Vagina (tissue), 2 donors: ENCODE data around the gene ISG20. TPM values are rescaled to one million over a fixed set of nuclear protein-coding genes. Genes with fewer than 3 reads are reported as not detected.

Experiments used
- DNase-seq, 2 donors: peaks; one replicate each; pipeline ENCODE4 v3.0.0-alpha.2; 2017; ENCODE audit errors: extremely low spot score in 2 of 2
- H3K27ac ChIP-seq: fragments of 200-600 bp; sonication (generic); one replicate; pipeline ENCODE4 v1.5.1; 2019
- H3K27me3 ChIP-seq: fragments of 200-600 bp; sonication (generic); one replicate; pipeline ENCODE4 v1.5.1; 2019
- H3K36me3 ChIP-seq, 2 donors: fragments of 200-600 bp; sonication (generic); one replicate each; pipeline ENCODE4 v1.5.1; 2017 to 2019
- H3K4me1 ChIP-seq: fragments of 200-600 bp; sonication (generic); one replicate; pipeline ENCODE4 v1.5.1; 2019
- H3K4me3 ChIP-seq, 2 donors: fragments of 200-600 bp; sonication (generic); 1 replicate in 1 of 2; 2 replicates in 1 of 2; pipeline ENCODE4 v1.5.1; 2016 to 2019
- H3K9me3 ChIP-seq: fragments of 200-600 bp; sonication (generic); one replicate; pipeline ENCODE4 v1.5.1; 2019
- CTCF ChIP-seq, 3 experiments: fragments of 450-650 bp in 2 of 3; fragments of 200-600 bp in 1 of 3; sonication (generic) in 1 of 3; IDR thresholded peaks; one replicate each; pipeline ENCODE4 v1.5.1; 2017 to 2019; ENCODE audit warnings: antibody characterized with exemption in 3 of 3, mild to moderate bottlenecking in 2 of 3, moderate library complexity in 2 of 3
- POLR2A ChIP-seq, 2 donors: fragments of 450-650 bp; IDR thresholded peaks; one replicate each; pipeline ENCODE4 v1.6.1; 2017; ENCODE audit warnings: antibody characterized with exemption in 2 of 2, mild to moderate bottlenecking in 2 of 2, moderate library complexity in 2 of 2
- POLR2AphosphoS5 ChIP-seq, 2 donors: sonication (generic); formaldehyde crosslinking; IDR thresholded peaks; one replicate each; pipeline ENCODE4 v1.9.0; 2017; ENCODE audit warnings: antibody characterized with exemption in 2 of 2, mild to moderate bottlenecking in 2 of 2, low read depth in 1 of 2; ENCODE audit not compliant: insufficient read depth in 1 of 2
- intact Hi-C: fragments of 100-400 bp; cut with DNase I; formaldehyde crosslinking; loops from one replicate; pipeline ENCODE4 v1.15.1; 2023
- total RNA-seq: library from RNA; depleted of rRNA; stranded (reverse); fragments of >200 nt; gene quantifications from one replicate; pipeline ENCODE4 v1.2.3, GENCODE V29; 2016

ISG20 gene
- total RNA-seq, 1 donor from 2014 or later = 15.7 TPM

- H3K4me1 ChIP-seq = peaks cover 5% of the 10 kb centered on the region
- no peaks in the 10 kb centered on the region for H3K36me3 ChIP-seq
- TF ChIP-seq POLR2A (IDR thresholded peaks at IDR 0.05) = no peak
- TF ChIP-seq POLR2AphosphoS5 (IDR thresholded peaks at IDR 0.05; ENCODE audit: insufficient read depth in 1 of 2, low read depth in 1 of 2) = no peak
- no peak for TF ChIP-seq CTCF (IDR thresholded peaks at IDR 0.05)
- H3K9me3 ChIP-seq = no peaks in the 10 kb centered on the region
- no peaks in the 10 kb centered on the region for H3K27me3 ChIP-seq
- no peak for DNase-seq
- H3K4me3 ChIP-seq = no peak overlapping the region
- intact Hi-C loops = no loop called here
- no peak overlapping the region for H3K27ac ChIP-seq
These were observed 30.1 kb upstream of the ISG20 start for GRCh38 chr15:88608607-88609181.

DNA sequence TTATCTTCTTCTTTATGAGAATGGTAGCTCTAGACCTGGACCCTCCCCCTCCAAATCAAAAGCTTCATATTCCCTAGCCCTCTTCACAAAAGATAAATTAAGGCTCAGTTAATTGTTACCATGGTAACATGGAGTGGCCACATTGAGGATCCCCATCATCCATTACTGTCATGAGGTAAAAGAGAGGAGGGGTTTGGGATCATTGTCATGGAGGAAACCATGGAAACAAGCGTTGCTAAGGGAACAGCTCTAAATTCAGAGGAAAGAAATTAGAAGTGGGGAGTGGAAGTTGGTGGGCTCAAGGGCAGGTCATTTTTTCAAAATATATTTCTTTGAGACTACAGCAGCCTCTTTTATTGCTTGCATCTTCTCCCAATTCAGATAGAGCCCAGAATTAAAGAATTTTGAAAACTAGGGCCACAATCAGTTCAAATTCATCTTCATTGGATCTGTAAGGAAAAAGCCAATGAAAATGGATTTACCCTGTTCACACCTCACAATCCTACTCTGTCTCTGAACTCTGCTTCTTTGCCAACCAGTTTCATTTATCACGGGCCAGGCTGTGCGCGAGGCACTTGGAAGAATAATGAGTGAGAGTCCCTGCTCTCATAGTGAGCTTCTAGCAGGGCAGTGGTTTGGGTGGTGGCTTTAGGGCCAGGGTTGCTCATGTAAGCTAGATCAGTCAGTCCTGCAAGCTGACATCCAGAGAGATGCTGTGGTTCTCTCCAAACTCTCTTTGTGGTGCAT, 29.3 kb upstream of the ISG20 start:
- Histone ChIP-seq H3K4me1 (peaks cover 1% of the 10 kb centered on the region), H3K36me3 (no peaks in the 10 kb centered on the region), H3K4me3 (no peak overlapping the region), H3K9me3 (no peaks in the 10 kb centered on the region), H3K27ac (no peak overlapping the region), H3K27me3 (no peaks in the 10 kb centered on the region)
- DNase-seq = no peak
- TF ChIP-seq POLR2A (IDR thresholded peaks at IDR 0.05) (no peak), POLR2AphosphoS5 (IDR thresholded peaks at IDR 0.05; ENCODE audit: insufficient read depth in 1 of 2, low read depth in 1 of 2) (no peak), CTCF (IDR thresholded peaks at IDR 0.05) (no peak)
- intact Hi-C loops = no loop called here

GRCh38 chr15:88610701-88611231, 28.1 kb upstream of the ISG20 start:
- DNase-seq = no peak
- TF ChIP-seq POLR2A (IDR thresholded peaks at IDR 0.05) = no peak
- TF ChIP-seq POLR2AphosphoS5 (IDR thresholded peaks at IDR 0.05; ENCODE audit: insufficient read depth in 1 of 2, low read depth in 1 of 2) = no peak
- no peak for TF ChIP-seq CTCF (IDR thresholded peaks at IDR 0.05)
- Histone ChIP-seq H3K27me3 (no peaks in the 10 kb centered on the region), H3K9me3 (no peaks in the 10 kb centered on the region), H3K27ac (no peak overlapping the region), H3K4me1 (no peaks in the 10 kb centered on the region), H3K36me3 (no peaks in the 10 kb centered on the region), H3K4me3 (no peak overlapping the region)
- intact Hi-C loops = no loop called here

DNA sequence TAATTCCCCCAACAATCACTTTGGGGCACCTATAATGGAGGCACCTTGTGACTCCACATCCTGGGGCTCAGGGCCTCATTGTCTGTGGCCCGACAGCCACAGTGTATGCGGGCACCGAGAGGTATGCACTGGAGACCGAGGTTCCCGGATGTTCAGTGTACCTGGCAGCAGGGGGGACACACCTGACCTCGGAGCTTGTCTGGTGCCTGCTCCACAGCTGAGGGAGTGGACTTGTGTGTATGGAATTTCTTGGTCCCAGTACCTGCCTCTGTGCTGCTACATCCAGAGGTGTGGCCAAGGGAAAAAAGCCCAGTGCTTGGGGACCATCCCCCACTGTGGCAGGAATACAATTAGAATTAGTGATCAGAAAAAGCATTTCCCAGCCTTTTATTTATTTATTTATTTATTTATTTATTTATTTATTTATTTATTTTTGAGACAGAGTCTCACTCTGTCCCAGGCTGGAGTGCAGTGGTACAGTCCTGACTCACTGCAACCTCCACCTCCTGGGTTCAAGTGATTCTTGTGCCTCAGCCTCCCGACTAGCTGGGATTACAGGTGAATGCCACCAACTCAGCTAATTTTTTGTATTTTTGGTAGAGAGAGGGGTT, 26.5 kb upstream of the ISG20 start:
- intact Hi-C loops = no loop called here
- no peaks in the 10 kb centered on the region for H3K36me3 ChIP-seq
- no peaks in the 10 kb centered on the region for H3K4me1 ChIP-seq
- no peak overlapping the region for H3K27ac ChIP-seq
- H3K4me3 ChIP-seq = no peak overlapping the region
- no peaks in the 10 kb centered on the region for H3K27me3 ChIP-seq
- TF ChIP-seq CTCF (IDR thresholded peaks at IDR 0.05) (no peak), POLR2A (IDR thresholded peaks at IDR 0.05) (no peak), POLR2AphosphoS5 (IDR thresholded peaks at IDR 0.05; ENCODE audit: insufficient read depth in 1 of 2, low read depth in 1 of 2) (no peak)
- H3K9me3 ChIP-seq = no peaks in the 10 kb centered on the region
- DNase-seq = no peak
